Skin epidermis (tissue), 12 donors: ENCODE results near the gene METRNL.
A peak's percentile ranks its signal among the peaks of the same experiment; 100 is the strongest.
"Not testable (repeated sequence)": the region's sequence is repeated elsewhere in the genome, so short reads cannot be mapped to it uniquely, and the experiment has no call there.

Experiments used
- H3K27ac ChIP-seq, 21 experiments: fragments of 200-600 bp; sonication (generic) in 11 of 21; one replicate each; pipeline ENCODE4 v1.5.0; 2020; ENCODE audit warnings: mild to moderate bottlenecking in 3 of 21, inconsistent platforms in 2 of 21, moderate library complexity in 2 of 21
- H3K4me3 ChIP-seq, 7 experiments: fragments of 200-600 bp; sonication (generic) in 2 of 7; one replicate each; pipeline ENCODE4 v1.5.0; 2020; ENCODE audit warnings: inconsistent platforms in 2 of 7, mild to moderate bottlenecking in 2 of 7, moderate library complexity in 1 of 7

Gene METRNL

GRCh38 chr17:83064732-83065659 lies 14.4 kb upstream of the METRNL start:
- no peak overlapping the region for H3K4me3 ChIP-seq
- peak overlapping the region in 4 of 21 experiments; percentile 5 to 60 (median 24) for H3K27ac ChIP-seq

- Histone ChIP-seq H3K4me3 (no peak overlapping the region), H3K27ac (no peak overlapping the region)
These were observed 13.5 kb upstream of the METRNL start for GRCh38 chr17:83065660-83066542.

GRCh38 chr17:83066543-83066890 lies 12.9 kb upstream of the METRNL start:
- H3K4me3 ChIP-seq, H3K27ac ChIP-seq: not testable (repeated sequence)

- Histone ChIP-seq H3K27ac (no peak overlapping the region), H3K4me3 (no peak overlapping the region)
These were observed 12.2 kb upstream of the METRNL start for GRCh38 chr17:83067071-83067717.

GRCh38 chr17:83067718-83068261 lies 11.6 kb upstream of the METRNL start:
- Histone ChIP-seq H3K4me3 (no peak overlapping the region), H3K27ac (no peak overlapping the region)

GRCh38 chr17:83068641-83069570 lies 10.5 kb upstream of the METRNL start:
- Histone ChIP-seq H3K27ac (no peak overlapping the region), H3K4me3 (no peak overlapping the region)

- no peak overlapping the region for H3K4me3 ChIP-seq
These were observed 9.9 kb upstream of the METRNL start for GRCh38 chr17:83069571-83069906.

GRCh38 chr17:83069931-83070742 lies 9.3 kb upstream of the METRNL start:
- no peak overlapping the region for H3K27ac ChIP-seq
- no peak overlapping the region for H3K4me3 ChIP-seq

More at GRCh38 chr17:83069571-83069906, 9.9 kb upstream of the METRNL start:
- no peak overlapping the region for H3K27ac ChIP-seq

- no peak overlapping the region for H3K27ac ChIP-seq
- H3K4me3 ChIP-seq: no peak overlapping the region
These were observed 8.5 kb upstream of the METRNL start for GRCh38 chr17:83070800-83071341.

GRCh38 chr17:83071365-83071764 lies 8.0 kb upstream of the METRNL start:
- Histone ChIP-seq H3K4me3 (no peak overlapping the region), H3K27ac (peak overlapping the region in 1 of 21 experiments; percentile 21)

GRCh38 chr17:83071966-83072562 lies 7.3 kb upstream of the METRNL start:
- Histone ChIP-seq H3K4me3 (no peak overlapping the region), H3K27ac (no peak overlapping the region)

- H3K4me3 ChIP-seq: no peak overlapping the region
- peak overlapping the region in 8 of 21 experiments; percentile 18 to 79 (median 40) for H3K27ac ChIP-seq
These were observed 6.6 kb upstream of the METRNL start for GRCh38 chr17:83072600-83073358.

- Histone ChIP-seq H3K4me3 (no peak overlapping the region), H3K27ac (peak overlapping the region in 11 of 21 experiments; percentile 18 to 79 (median 45))
These were observed 5.9 kb upstream of the METRNL start for GRCh38 chr17:83073389-83074063.

GRCh38 chr17:83074486-83075223 lies 4.8 kb upstream of the METRNL start:
- Histone ChIP-seq H3K27ac (peak overlapping the region in 11 of 21 experiments; percentile 26 to 79 (median 52)), H3K4me3 (no peak overlapping the region)

- Histone ChIP-seq H3K27ac (peak overlapping the region in 9 of 21 experiments; percentile 32 to 79 (median 51)), H3K4me3 (no peak overlapping the region)
These were observed 4.0 kb upstream of the METRNL start for GRCh38 chr17:83075270-83075880.
